Endothelial cell of umbilical vein (primary cell): Measurements from ENCODE around the gene SYK.

ENCODE experiments used
- EZH2 ChIP-seq: IDR thresholded peaks from 2 replicates; pipeline ENCODE4 v1.6.1; 2012; ENCODE audit warnings: borderline replicate concordance, low read depth, mild to moderate bottlenecking, moderate library complexity, low read length, inconsistent platforms; ENCODE audit not compliant: severe bottlenecking
- FOS ChIP-seq: IDR thresholded peaks from 2 replicates; pipeline ENCODE4 v1.6.1; 2011; ENCODE audit warnings: mild to moderate bottlenecking, low read length, moderate library complexity, borderline replicate concordance; ENCODE audit not compliant: insufficient read depth
- GATA2 ChIP-seq: IDR thresholded peaks from 2 replicates; pipeline ENCODE4 v1.7.0; 2011; ENCODE audit warnings: low read depth, mild to moderate bottlenecking, moderate library complexity, mixed read lengths, low read length; ENCODE audit not compliant: insufficient read length, insufficient read depth
- JUN ChIP-seq: IDR thresholded peaks from 2 replicates; pipeline ENCODE4 v1.6.1; 2011; ENCODE audit warnings: borderline replicate concordance, low read depth; ENCODE audit not compliant: insufficient read length, insufficient read depth
- MYC ChIP-seq: IDR thresholded peaks from one replicate; pipeline ENCODE4 v1.6.1; 2011; ENCODE audit warnings: mild to moderate bottlenecking, low read depth, low read length
- POLR2A ChIP-seq: IDR thresholded peaks from 2 replicates; pipeline ENCODE4 v1.6.1; 2012; ENCODE audit warnings: low read depth, mild to moderate bottlenecking, control low read depth, low read length
- POLR2AphosphoS5 ChIP-seq: IDR thresholded peaks from 2 replicates; pipeline ENCODE4 v1.6.1; 2012; ENCODE audit warnings: low read depth, mild to moderate bottlenecking, control low read depth, low read length, moderate library complexity; ENCODE audit not compliant: insufficient read depth
- TF ChIP-seq, protein P1 (sequence below), 2 donors: IDR thresholded peaks; 1 replicate in 1 of 2; 2 replicates in 1 of 2; pipeline ENCODE4 v1.5.1; 2011; ENCODE audit warnings: low read length in 2 of 2, mild to moderate bottlenecking in 2 of 2, moderate library complexity in 2 of 2, control low read depth in 1 of 2, inconsistent platforms in 1 of 2, low read depth in 1 of 2; ENCODE audit not compliant: insufficient read depth in 1 of 2; ENCODE audit errors: extremely low read depth in 1 of 2
- TF ChIP-seq, protein P2 (sequence below): IDR thresholded peaks from 2 replicates; pipeline ENCODE4 v1.6.1; 2011; ENCODE audit not compliant: insufficient read depth, insufficient read length

DNA sequence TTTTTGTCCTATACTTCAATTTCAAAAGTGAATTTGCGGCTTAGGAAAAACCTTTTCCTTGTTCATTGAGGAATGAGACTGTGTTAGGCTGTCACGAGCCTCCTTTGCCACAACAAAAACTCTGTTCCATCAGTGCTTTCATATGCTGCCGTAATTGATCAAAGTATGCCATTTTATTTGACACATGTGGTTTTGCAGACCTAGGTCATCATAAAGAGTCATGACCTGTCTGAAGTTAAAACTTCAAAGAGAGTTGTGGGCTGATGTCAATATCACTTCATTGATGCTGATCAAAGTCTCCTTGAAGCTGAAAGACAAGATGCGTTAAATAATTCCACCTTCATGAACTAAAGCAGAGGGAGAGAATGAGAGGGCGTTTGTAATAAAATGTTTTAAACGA, 55.5 kb downstream of the SYK start:
- TF ChIP-seq POLR2A, result no peak
- TF ChIP-seq, protein P1, sequence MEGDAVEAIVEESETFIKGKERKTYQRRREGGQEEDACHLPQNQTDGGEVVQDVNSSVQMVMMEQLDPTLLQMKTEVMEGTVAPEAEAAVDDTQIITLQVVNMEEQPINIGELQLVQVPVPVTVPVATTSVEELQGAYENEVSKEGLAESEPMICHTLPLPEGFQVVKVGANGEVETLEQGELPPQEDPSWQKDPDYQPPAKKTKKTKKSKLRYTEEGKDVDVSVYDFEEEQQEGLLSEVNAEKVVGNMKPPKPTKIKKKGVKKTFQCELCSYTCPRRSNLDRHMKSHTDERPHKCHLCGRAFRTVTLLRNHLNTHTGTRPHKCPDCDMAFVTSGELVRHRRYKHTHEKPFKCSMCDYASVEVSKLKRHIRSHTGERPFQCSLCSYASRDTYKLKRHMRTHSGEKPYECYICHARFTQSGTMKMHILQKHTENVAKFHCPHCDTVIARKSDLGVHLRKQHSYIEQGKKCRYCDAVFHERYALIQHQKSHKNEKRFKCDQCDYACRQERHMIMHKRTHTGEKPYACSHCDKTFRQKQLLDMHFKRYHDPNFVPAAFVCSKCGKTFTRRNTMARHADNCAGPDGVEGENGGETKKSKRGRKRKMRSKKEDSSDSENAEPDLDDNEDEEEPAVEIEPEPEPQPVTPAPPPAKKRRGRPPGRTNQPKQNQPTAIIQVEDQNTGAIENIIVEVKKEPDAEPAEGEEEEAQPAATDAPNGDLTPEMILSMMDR (IDR thresholded peaks at IDR 0.05; ENCODE audit: extremely low read depth in 1 of 2, insufficient read depth in 1 of 2, low read depth in 1 of 2, low read length in 2 of 2), result no peak
- TF ChIP-seq EZH2, result no peak
- TF ChIP-seq, protein P2, sequence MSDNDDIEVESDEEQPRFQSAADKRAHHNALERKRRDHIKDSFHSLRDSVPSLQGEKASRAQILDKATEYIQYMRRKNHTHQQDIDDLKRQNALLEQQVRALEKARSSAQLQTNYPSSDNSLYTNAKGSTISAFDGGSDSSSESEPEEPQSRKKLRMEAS, result no peak
- TF ChIP-seq POLR2AphosphoS5, result no peak
- no peak for TF ChIP-seq JUN
- TF ChIP-seq MYC, result no peak
- no peak for TF ChIP-seq FOS
- no peak for TF ChIP-seq GATA2
